OCI-LY1 (cell line): Measurements from ENCODE around the gene CLEC16A.

Experiments used
- EZH2 ChIP-seq: fragments of 200-600 bp; sonication (generic), shearing (Covaris generic); IDR thresholded peaks from 2 replicates; pipeline ENCODE4 v1.8.0; 2017; ENCODE audit warnings: borderline replicate concordance, mixed run types, mild to moderate bottlenecking, antibody characterized with exemption, low read length, moderate library complexity, mixed read lengths
- TF ChIP-seq, protein P1 (sequence below): fragments of 200-600 bp; sonication (generic), shearing (Covaris generic); IDR thresholded peaks from 2 replicates; pipeline ENCODE4 v1.5.1; 2017; ENCODE audit warnings: mild to moderate bottlenecking, antibody characterized with exemption, low read length, moderate library complexity, mixed read lengths

- TF ChIP-seq, protein P1, sequence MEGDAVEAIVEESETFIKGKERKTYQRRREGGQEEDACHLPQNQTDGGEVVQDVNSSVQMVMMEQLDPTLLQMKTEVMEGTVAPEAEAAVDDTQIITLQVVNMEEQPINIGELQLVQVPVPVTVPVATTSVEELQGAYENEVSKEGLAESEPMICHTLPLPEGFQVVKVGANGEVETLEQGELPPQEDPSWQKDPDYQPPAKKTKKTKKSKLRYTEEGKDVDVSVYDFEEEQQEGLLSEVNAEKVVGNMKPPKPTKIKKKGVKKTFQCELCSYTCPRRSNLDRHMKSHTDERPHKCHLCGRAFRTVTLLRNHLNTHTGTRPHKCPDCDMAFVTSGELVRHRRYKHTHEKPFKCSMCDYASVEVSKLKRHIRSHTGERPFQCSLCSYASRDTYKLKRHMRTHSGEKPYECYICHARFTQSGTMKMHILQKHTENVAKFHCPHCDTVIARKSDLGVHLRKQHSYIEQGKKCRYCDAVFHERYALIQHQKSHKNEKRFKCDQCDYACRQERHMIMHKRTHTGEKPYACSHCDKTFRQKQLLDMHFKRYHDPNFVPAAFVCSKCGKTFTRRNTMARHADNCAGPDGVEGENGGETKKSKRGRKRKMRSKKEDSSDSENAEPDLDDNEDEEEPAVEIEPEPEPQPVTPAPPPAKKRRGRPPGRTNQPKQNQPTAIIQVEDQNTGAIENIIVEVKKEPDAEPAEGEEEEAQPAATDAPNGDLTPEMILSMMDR, result no peak
- TF ChIP-seq EZH2, result no peak
Observed at GRCh38 chr16:10967986-10968385, 23.6 kb downstream of the CLEC16A start.
